KOPT-K1 (cell line): ENCODE data around the gene MAPK6.
"Not testable (repeated sequence)": the region's sequence is repeated elsewhere in the genome, so short reads cannot be mapped to it uniquely, and the experiment has no call there.

Experiments used
- H3K27ac ChIP-seq: fragments of 200-600 bp; sonication (generic); 2 replicates; pipeline ENCODE4 v1.5.1; 2016; ENCODE audit warnings: antibody characterized with exemption, mild to moderate bottlenecking, low read depth, low read length; ENCODE audit not compliant: poor library complexity, severe bottlenecking
- H3K36me3 ChIP-seq: fragments of 200-600 bp; sonication (generic); 2 replicates; pipeline ENCODE4 v1.5.1; 2017; ENCODE audit warnings: antibody characterized with exemption, mild to moderate bottlenecking, low read length, moderate library complexity; ENCODE audit not compliant: insufficient read depth
- H3K9me3 ChIP-seq: fragments of 200-600 bp; sonication (generic); 2 replicates; pipeline ENCODE4 v1.5.1; 2017; ENCODE audit warnings: antibody characterized with exemption, low read length, mild to moderate bottlenecking; ENCODE audit not compliant: insufficient read depth, poor library complexity, severe bottlenecking

Gene MAPK6

GRCh38 chr15:52050416-52050815 lies 31.4 kb downstream of the MAPK6 start:
- Histone ChIP-seq H3K27ac (no peak overlapping the region), H3K9me3 (no peaks in the 10 kb centered on the region), H3K36me3 (peaks cover 64% of the 10 kb centered on the region)

- peaks cover 78% of the 10 kb centered on the region for H3K36me3 ChIP-seq
- no peak overlapping the region for H3K27ac ChIP-seq
- H3K9me3 ChIP-seq, result no peaks in the 10 kb centered on the region
Observed at GRCh38 chr15:52052066-52052935, 33.3 kb downstream of the MAPK6 start.

- H3K27ac ChIP-seq, result no peak overlapping the region
- peaks cover 89% of the 10 kb centered on the region for H3K36me3 ChIP-seq
- H3K9me3 ChIP-seq, result no peaks in the 10 kb centered on the region
Observed at GRCh38 chr15:52054381-52054780, 35.4 kb downstream of the MAPK6 start.

GRCh38 chr15:52054858-52055257 lies 35.8 kb downstream of the MAPK6 start:
- H3K9me3 ChIP-seq, H3K27ac ChIP-seq: not testable (repeated sequence)
- peaks cover 89% of the 10 kb centered on the region for H3K36me3 ChIP-seq

- peaks cover 90% of the 10 kb centered on the region for H3K36me3 ChIP-seq
- H3K27ac ChIP-seq, result no peak overlapping the region
- no peaks in the 10 kb centered on the region for H3K9me3 ChIP-seq
Observed at GRCh38 chr15:52056001-52056400, 37.0 kb downstream of the MAPK6 start.

- H3K9me3 ChIP-seq, result no peaks in the 10 kb centered on the region
- H3K27ac ChIP-seq, result no peak overlapping the region
- peaks cover 92% of the 10 kb centered on the region for H3K36me3 ChIP-seq
Observed at GRCh38 chr15:52056496-52056895, 37.5 kb downstream of the MAPK6 start.

- Histone ChIP-seq H3K9me3 (no peaks in the 10 kb centered on the region), H3K27ac (no peak overlapping the region), H3K36me3 (peaks cover 93% of the 10 kb centered on the region)
Observed at GRCh38 chr15:52057996-52058395, 39.0 kb downstream of the MAPK6 start.

- Histone ChIP-seq H3K36me3 (peaks cover 95% of the 10 kb centered on the region), H3K9me3 (no peaks in the 10 kb centered on the region), H3K27ac (no peak overlapping the region)
Observed at GRCh38 chr15:52060501-52060900, 41.5 kb downstream of the MAPK6 start.

GRCh38 chr15:52066842-52067544 lies 48.0 kb downstream of the MAPK6 start:
- peaks cover 31% of the 10 kb centered on the region for H3K36me3 ChIP-seq
- no peak overlapping the region for H3K27ac ChIP-seq
- H3K9me3 ChIP-seq, result no peaks in the 10 kb centered on the region

- H3K27ac ChIP-seq, result no peak overlapping the region
- H3K36me3 ChIP-seq, result peaks cover 25% of the 10 kb centered on the region
- H3K9me3 ChIP-seq, result no peaks in the 10 kb centered on the region
Observed at GRCh38 chr15:52067545-52067926, 48.5 kb downstream of the MAPK6 start.

GRCh38 chr15:52068004-52068615 lies 49.1 kb downstream of the MAPK6 start:
- Histone ChIP-seq H3K9me3 (no peaks in the 10 kb centered on the region), H3K27ac (no peak overlapping the region), H3K36me3 (peaks cover 19% of the 10 kb centered on the region)

- H3K9me3 ChIP-seq, result no peaks in the 10 kb centered on the region
- H3K36me3 ChIP-seq, result peaks cover 7% of the 10 kb centered on the region
- no peak overlapping the region for H3K27ac ChIP-seq
Observed at GRCh38 chr15:52069559-52069958, 50.5 kb downstream of the MAPK6 start.

- no peaks in the 10 kb centered on the region; the same call in 1 of the 2 replicates for H3K36me3 ChIP-seq
- H3K9me3 ChIP-seq, result no peaks in the 10 kb centered on the region
- no peak overlapping the region for H3K27ac ChIP-seq
Observed at GRCh38 chr15:52071570-52071969, 52.6 kb downstream of the MAPK6 start.

GRCh38 chr15:52076889-52077781 lies 58.1 kb downstream of the MAPK6 start:
- Histone ChIP-seq H3K36me3 (no peaks in the 10 kb centered on the region), H3K27ac (no peak overlapping the region), H3K9me3 (no peaks in the 10 kb centered on the region)
